HEK293 (cell line): ENCODE measurements around the gene DDRGK1.
A peak's percentile ranks its signal among the peaks of the same experiment; 100 is the strongest.

ENCODE experiments used
- CTCF ChIA-PET: fragments of 350-600 bp; formaldehyde crosslinking; extraction: SDS; loops from one replicate; lab custom pipeline; 2021; ENCODE audit warnings: antibody characterized with exemption; lab: Yijun Ruan, JAX
- POLR2A ChIA-PET: fragments of 300-600 bp; formaldehyde crosslinking; extraction: SDS; loops from one replicate; lab custom pipeline; 2020; ENCODE audit warnings: antibody characterized with exemption, inconsistent platforms; lab: Yijun Ruan, JAX
- H3K27ac ChIP-seq: fragments of 200-500 bp; sonication (Bioruptor generic); 2 replicates; pipeline ENCODE4 v1.5.1; 2014; ENCODE audit warnings: low read depth, low read length, control low read depth, inconsistent platforms; ENCODE audit errors: extremely low read depth
- H3K36me3 ChIP-seq, 2 experiments: fragments of 200-500 bp in 1 of 2; sonication (Bioruptor generic) in 1 of 2; 1 replicate in 1 of 2; 2 replicates in 1 of 2; pipeline ENCODE4 v1.5.1; 2014 to 2017; ENCODE audit warnings: inconsistent platforms in 2 of 2, low read length in 2 of 2; ENCODE audit not compliant: control insufficient read depth in 2 of 2, insufficient read depth in 1 of 2
- H3K4me1 ChIP-seq: fragments of 200-500 bp; sonication (Bioruptor generic); 2 replicates; pipeline ENCODE4 v1.5.1; 2014; ENCODE audit warnings: mild to moderate bottlenecking, low read length, inconsistent platforms; ENCODE audit not compliant: control insufficient read depth, insufficient read depth
- H3K4me3 ChIP-seq: 2 replicates; pipeline ENCODE4 v1.5.1; 2011; ENCODE audit warnings: low read depth, mild to moderate bottlenecking, control low read depth, low read length, moderate library complexity
- H3K9me3 ChIP-seq: fragments of 200-500 bp; sonication (Bioruptor generic); 2 replicates; pipeline ENCODE4 v1.5.1; 2014; ENCODE audit warnings: low read depth, low read length, inconsistent platforms; ENCODE audit not compliant: control insufficient read depth, insufficient read depth
- EGR2 ChIP-seq: fragments of 450-650 bp; formaldehyde crosslinking; IDR thresholded peaks from 2 replicates; pipeline ENCODE4 v1.5.1; 2016; ENCODE audit warnings: low read depth, missing biosample characterization, missing genetic modification characterization
- OVOL3 ChIP-seq: fragments of 450-650 bp; formaldehyde crosslinking; IDR thresholded peaks from 2 replicates; pipeline ENCODE4 v1.5.1; 2016; ENCODE audit warnings: missing biosample characterization, missing genetic modification characterization
- ZFHX2 ChIP-seq: fragments of 450-650 bp; formaldehyde crosslinking; conservative IDR thresholded peaks from 2 replicates; pipeline ENCODE4 v1.5.1; 2016; ENCODE audit warnings: missing biosample characterization, missing genetic modification characterization
- ZFP3 ChIP-seq: fragments of 450-650 bp; formaldehyde crosslinking; IDR thresholded peaks from 2 replicates; pipeline ENCODE4 v1.5.1; 2016; ENCODE audit warnings: low read depth, missing biosample characterization, missing genetic modification characterization
- ZNF133 ChIP-seq: fragments of 450-650 bp; formaldehyde crosslinking; IDR thresholded peaks from 2 replicates; pipeline ENCODE4 v1.5.1; 2016; ENCODE audit warnings: missing biosample characterization, missing genetic modification characterization
- ZNF23 ChIP-seq: fragments of 450-650 bp; formaldehyde crosslinking; IDR thresholded peaks from 2 replicates; pipeline ENCODE4 v1.5.1; 2016; ENCODE audit warnings: missing biosample characterization, missing genetic modification characterization, borderline replicate concordance
- ZNF501 ChIP-seq: fragments of 450-650 bp; formaldehyde crosslinking; IDR thresholded peaks from 2 replicates; pipeline ENCODE4 v1.5.1; 2016; ENCODE audit warnings: missing biosample characterization, missing genetic modification characterization
- ZNF558 ChIP-seq: fragments of 450-650 bp; formaldehyde crosslinking; IDR thresholded peaks from 2 replicates; pipeline ENCODE4 v1.5.1; 2016; ENCODE audit warnings: missing biosample characterization, missing genetic modification characterization
- ZNF658 ChIP-seq: fragments of 450-650 bp; formaldehyde crosslinking; IDR thresholded peaks from 2 replicates; pipeline ENCODE4; 2016; ENCODE audit warnings: missing biosample characterization, missing genetic modification characterization
- TF ChIP-seq, protein P1 (sequence below): IDR thresholded peaks from 2 replicates; pipeline ENCODE4 v1.6.1; 2011; ENCODE audit warnings: mild to moderate bottlenecking, low read depth, low read length, borderline replicate concordance
- TF ChIP-seq, protein P2 (sequence below): fragments of 450-650 bp; formaldehyde crosslinking; IDR thresholded peaks from 2 replicates; pipeline ENCODE4 v1.5.1; 2016; ENCODE audit warnings: missing biosample characterization, missing genetic modification characterization
- TF ChIP-seq, protein P3 (sequence below): fragments of 450-650 bp; formaldehyde crosslinking; IDR thresholded peaks from 2 replicates; pipeline ENCODE4 v1.5.1; 2016; ENCODE audit warnings: missing biosample characterization, missing genetic modification characterization, borderline replicate concordance
- TF ChIP-seq, protein P4 (sequence below): fragments of 450-650 bp; formaldehyde crosslinking; IDR thresholded peaks from 2 replicates; pipeline ENCODE4 v1.5.1; 2016; ENCODE audit warnings: missing biosample characterization, missing genetic modification characterization
- TF ChIP-seq, protein P5 (sequence below): fragments of 450-650 bp; formaldehyde crosslinking; IDR thresholded peaks from 2 replicates; pipeline ENCODE4 v1.5.1; 2016; ENCODE audit warnings: missing biosample characterization, missing genetic modification characterization
- TF ChIP-seq, protein P6 (sequence below): fragments of 450-650 bp; formaldehyde crosslinking; IDR thresholded peaks from 2 replicates; pipeline ENCODE4 v1.5.1; 2017; ENCODE audit warnings: missing biosample characterization, missing genetic modification characterization
- TF ChIP-seq, protein P7 (sequence below): fragments of 450-650 bp; formaldehyde crosslinking; IDR thresholded peaks from 2 replicates; pipeline ENCODE4 v1.5.1; 2016; ENCODE audit warnings: missing biosample characterization, missing genetic modification characterization

DDRGK1 gene

DNA sequence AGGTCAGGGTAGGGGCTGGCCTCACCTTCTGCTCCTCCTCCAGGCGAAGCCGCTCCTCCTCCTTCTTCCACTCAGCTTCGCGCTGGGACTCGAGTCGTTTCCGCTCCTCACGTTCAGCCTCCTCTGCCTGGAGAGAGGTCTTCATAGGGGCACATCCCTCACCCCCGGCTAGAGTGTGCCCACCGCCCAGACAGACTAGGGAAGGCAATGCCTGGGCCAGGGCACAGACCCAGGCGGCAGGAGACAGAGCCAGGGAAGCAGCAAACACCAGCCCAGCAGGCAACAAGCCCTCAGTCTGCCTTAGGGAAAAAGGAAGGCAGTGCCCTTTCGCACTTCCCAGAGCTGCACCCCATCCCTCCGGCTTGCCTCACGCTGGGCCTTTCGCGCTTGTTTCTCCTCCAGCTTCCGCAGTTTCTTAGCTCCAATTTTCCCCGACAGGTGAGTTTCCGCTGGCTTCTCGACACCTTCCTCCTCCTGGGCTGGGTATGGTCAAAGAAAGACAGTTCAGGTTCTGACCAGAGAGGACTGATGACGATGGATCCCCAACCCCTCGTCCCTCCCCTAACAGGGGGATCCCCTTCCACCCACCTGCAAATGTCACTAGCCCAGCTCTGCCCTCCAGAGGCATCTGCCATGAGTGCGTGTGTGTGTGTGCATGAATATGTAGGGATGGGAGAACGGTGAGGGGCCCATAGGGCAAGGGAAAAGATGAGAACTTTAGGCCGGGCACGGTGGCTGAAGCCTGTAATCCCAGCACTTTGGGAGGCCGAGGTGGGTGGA, 4.3 kb downstream of the DDRGK1 start (continued):
- TF ChIP-seq, protein P1, sequence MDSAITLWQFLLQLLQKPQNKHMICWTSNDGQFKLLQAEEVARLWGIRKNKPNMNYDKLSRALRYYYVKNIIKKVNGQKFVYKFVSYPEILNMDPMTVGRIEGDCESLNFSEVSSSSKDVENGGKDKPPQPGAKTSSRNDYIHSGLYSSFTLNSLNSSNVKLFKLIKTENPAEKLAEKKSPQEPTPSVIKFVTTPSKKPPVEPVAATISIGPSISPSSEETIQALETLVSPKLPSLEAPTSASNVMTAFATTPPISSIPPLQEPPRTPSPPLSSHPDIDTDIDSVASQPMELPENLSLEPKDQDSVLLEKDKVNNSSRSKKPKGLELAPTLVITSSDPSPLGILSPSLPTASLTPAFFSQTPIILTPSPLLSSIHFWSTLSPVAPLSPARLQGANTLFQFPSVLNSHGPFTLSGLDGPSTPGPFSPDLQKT = no peak
- no peak for TF ChIP-seq ZNF558 (tag by site-specific recombination)
- TF ChIP-seq ZNF133 (tag by site-specific recombination) = no peak
- TF ChIP-seq, protein P2, sequence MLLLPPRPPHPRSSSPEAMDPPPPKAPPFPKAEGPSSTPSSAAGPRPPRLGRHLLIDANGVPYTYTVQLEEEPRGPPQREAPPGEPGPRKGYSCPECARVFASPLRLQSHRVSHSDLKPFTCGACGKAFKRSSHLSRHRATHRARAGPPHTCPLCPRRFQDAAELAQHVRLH (tag by site-specific recombination) = no peak
- TF ChIP-seq, protein P3, sequence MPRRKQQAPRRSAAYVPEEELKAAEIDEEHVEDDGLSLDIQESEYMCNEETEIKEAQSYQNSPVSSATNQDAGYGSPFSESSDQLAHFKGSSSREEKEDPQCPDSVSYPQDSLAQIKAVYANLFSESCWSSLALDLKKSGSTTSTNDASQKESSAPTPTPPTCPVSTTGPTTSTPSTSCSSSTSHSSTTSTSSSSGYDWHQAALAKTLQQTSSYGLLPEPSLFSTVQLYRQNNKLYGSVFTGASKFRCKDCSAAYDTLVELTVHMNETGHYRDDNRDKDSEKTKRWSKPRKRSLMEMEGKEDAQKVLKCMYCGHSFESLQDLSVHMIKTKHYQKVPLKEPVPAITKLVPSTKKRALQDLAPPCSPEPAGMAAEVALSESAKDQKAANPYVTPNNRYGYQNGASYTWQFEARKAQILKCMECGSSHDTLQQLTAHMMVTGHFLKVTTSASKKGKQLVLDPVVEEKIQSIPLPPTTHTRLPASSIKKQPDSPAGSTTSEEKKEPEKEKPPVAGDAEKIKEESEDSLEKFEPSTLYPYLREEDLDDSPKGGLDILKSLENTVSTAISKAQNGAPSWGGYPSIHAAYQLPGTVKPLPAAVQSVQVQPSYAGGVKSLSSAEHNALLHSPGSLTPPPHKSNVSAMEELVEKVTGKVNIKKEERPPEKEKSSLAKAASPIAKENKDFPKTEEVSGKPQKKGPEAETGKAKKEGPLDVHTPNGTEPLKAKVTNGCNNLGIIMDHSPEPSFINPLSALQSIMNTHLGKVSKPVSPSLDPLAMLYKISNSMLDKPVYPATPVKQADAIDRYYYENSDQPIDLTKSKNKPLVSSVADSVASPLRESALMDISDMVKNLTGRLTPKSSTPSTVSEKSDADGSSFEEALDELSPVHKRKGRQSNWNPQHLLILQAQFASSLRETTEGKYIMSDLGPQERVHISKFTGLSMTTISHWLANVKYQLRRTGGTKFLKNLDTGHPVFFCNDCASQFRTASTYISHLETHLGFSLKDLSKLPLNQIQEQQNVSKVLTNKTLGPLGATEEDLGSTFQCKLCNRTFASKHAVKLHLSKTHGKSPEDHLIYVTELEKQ (tag by site-specific recombination) = no peak
- TF ChIP-seq ZFHX2 (tag by site-specific recombination) = no peak

DNA sequence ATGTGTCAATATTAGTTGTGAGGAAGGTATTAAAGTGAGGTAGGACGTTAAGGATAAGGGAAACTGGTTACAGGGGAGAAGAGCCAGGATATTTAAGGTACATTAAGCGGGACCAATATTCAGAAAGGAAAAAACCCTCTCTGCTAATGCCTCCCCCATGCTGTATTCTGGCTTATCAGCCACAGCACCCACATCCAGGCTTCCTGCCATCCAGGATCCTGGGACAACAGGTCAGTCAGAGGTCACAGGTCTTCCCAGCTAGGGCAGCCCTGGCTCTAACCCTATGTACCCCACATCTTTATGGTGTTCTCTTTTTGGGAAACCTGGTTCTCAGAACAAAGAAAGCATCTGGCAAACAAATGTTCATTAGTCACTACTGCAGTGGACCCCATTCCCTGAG, 5.3 kb downstream of the DDRGK1 start:
- ChIA-PET POLR2A (interaction anchor here (1.6 kb wide), 1 partner anchor 14 kb away, joined by 4 read pairs; no protein-coding TSS in a partner anchor), CTCF (interaction anchor here (1.0 kb wide), 1 partner anchor 17 kb away, joined by 5 read pairs; no protein-coding TSS in a partner anchor)
- H3K36me3 ChIP-seq = peaks cover 66 to 74% of the 10 kb centered on the region in 2 experiments

DNA sequence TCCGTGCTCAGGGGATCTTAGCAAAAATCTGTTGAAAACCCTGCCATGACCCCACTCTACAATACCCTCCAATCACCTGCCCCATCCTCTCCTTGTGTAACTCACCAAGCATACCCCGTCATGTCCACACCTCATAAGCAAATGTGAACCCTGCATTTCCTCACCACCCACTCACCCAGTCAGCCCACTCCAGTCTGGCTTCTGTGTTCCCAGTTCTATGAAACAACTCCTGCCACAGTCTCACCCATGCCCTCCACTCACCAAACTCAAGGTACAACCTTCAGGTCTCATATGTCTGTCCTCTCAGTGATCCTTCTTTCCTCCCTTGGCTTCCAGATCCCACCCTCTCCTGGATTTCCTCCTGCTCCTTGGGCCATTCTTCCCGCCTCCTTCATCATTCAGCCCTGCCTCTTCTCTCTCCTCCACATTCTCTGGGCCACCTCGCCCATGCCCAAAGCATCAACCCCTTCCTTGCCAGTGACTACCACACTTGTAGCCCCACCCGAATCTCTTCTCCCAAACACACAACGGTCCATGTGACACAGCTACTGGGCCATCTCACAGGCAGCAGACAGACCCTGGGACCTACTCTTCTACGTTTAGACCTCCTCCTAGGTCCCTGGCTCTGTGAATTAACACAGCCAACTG, 8.8 kb downstream of the DDRGK1 start:
- no peak overlapping the region for H3K4me3 ChIP-seq
- no peaks in the 10 kb centered on the region for H3K9me3 ChIP-seq
- H3K36me3 ChIP-seq = peaks cover 60 to 92% of the 10 kb centered on the region in 2 experiments
- no peak overlapping the region for H3K27ac ChIP-seq
- CTCF ChIA-PET = no interaction called here
- no peaks in the 10 kb centered on the region for H3K4me1 ChIP-seq
- POLR2A ChIA-PET = no interaction called here
- TF ChIP-seq OVOL3 (tag by site-specific recombination) (no peak), ZFP3 (tag by site-specific recombination) (no peak), ZNF501 (tag by site-specific recombination) (no peak), ZNF658 (no peak), EGR2 (tag by site-specific recombination) (peak; percentile 65; the same call in 1 of the 2 replicates), ZNF23 (no peak), ZFHX2 (tag by site-specific recombination) (peak; percentile 56)
- TF ChIP-seq, protein P4, sequence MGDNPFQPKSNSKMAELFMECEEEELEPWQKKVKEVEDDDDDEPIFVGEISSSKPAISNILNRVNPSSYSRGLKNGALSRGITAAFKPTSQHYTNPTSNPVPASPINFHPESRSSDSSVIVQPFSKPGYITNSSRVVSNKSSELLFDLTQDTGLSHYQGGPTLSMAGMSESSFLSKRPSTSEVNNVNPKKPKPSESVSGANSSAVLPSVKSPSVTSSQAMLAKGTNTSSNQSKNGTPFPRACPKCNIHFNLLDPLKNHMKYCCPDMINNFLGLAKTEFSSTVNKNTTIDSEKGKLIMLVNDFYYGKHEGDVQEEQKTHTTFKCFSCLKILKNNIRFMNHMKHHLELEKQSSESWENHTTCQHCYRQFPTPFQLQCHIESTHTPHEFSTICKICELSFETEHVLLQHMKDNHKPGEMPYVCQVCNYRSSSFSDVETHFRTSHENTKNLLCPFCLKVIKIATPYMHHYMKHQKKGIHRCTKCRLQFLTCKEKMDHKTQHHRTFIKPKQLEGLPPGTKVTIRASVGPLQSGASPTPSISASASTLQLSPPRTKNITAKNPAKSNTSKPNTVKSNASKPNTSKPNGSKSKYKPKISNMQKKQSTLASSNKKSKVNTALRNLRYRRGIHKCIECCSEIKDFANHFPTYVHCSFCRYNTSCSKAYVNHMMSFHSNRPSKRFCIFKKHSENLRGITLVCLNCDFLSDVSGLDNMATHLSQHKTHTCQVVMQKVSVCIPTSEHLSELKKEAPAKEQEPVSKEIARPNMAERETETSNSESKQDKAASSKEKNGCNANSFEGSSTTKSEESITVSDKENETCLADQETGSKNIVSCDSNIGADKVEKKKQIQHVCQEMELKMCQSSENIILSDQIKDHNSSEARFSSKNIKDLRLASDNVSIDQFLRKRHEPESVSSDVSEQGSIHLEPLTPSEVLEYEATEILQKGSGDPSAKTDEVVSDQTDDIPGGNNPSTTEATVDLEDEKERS (tag by site-specific recombination) = no peak
- TF ChIP-seq, protein P5, sequence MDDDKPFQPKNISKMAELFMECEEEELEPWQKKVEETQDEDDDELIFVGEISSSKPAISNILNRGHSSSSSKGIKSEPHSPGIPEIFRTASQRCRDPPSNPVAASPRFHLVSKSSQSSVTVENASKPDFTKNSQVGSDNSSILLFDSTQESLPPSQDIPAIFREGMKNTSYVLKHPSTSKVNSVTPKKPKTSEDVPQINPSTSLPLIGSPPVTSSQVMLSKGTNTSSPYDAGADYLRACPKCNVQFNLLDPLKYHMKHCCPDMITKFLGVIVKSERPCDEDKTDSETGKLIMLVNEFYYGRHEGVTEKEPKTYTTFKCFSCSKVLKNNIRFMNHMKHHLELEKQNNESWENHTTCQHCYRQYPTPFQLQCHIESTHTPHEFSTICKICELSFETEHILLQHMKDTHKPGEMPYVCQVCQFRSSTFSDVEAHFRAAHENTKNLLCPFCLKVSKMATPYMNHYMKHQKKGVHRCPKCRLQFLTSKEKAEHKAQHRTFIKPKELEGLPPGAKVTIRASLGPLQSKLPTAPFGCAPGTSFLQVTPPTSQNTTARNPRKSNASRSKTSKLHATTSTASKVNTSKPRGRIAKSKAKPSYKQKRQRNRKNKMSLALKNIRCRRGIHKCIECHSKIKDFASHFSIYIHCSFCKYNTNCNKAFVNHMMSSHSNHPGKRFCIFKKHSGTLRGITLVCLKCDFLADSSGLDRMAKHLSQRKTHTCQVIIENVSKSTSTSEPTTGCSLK (tag by site-specific recombination) = no peak
- TF ChIP-seq, protein P6, sequence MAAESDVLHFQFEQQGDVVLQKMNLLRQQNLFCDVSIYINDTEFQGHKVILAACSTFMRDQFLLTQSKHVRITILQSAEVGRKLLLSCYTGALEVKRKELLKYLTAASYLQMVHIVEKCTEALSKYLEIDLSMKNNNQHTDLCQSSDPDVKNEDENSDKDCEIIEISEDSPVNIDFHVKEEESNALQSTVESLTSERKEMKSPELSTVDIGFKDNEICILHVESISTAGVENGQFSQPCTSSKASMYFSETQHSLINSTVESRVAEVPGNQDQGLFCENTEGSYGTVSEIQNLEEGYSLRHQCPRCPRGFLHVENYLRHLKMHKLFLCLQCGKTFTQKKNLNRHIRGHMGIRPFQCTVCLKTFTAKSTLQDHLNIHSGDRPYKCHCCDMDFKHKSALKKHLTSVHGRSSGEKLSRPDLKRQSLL (tag by site-specific recombination) = no peak

More for the DNA sequence above, 5.3 kb downstream of the DDRGK1 start:
- Histone ChIP-seq H3K27ac (no peak overlapping the region), H3K9me3 (no peaks in the 10 kb centered on the region), H3K4me1 (peaks cover 3% of the 10 kb centered on the region; the same call in 1 of the 2 replicates), H3K4me3 (no peak overlapping the region)
- TF ChIP-seq, protein P7, sequence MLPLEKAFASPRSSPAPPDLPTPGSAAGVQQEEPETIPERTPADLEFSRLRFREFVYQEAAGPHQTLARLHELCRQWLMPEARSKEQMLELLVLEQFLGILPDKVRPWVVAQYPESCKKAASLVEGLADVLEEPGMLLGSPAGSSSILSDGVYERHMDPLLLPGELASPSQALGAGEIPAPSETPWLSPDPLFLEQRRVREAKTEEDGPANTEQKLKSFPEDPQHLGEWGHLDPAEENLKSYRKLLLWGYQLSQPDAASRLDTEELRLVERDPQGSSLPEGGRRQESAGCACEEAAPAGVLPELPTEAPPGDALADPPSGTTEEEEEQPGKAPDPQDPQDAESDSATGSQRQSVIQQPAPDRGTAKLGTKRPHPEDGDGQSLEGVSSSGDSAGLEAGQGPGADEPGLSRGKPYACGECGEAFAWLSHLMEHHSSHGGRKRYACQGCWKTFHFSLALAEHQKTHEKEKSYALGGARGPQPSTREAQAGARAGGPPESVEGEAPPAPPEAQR (tag by site-specific recombination) = no peak
